H4 (cell line): ENCODE measurements around the gene LRRC34. TPM values are rescaled to one million over a fixed set of nuclear protein-coding genes. Genes with fewer than 3 reads are reported as not detected.

Source experiments
- DNase-seq: peaks from one replicate; pipeline ENCODE4 v3.0.0-alpha.2; 2015; ENCODE audit warnings: low spot score
- total RNA-seq: library from RNA; depleted of rRNA; stranded (reverse); fragments of >200 nt; shearing (Covaris generic); gene quantifications from 2 replicates; pipeline ENCODE4 v1.2.3, GENCODE V29; 2014; rRNA removed

LRRC34 gene, protein sequence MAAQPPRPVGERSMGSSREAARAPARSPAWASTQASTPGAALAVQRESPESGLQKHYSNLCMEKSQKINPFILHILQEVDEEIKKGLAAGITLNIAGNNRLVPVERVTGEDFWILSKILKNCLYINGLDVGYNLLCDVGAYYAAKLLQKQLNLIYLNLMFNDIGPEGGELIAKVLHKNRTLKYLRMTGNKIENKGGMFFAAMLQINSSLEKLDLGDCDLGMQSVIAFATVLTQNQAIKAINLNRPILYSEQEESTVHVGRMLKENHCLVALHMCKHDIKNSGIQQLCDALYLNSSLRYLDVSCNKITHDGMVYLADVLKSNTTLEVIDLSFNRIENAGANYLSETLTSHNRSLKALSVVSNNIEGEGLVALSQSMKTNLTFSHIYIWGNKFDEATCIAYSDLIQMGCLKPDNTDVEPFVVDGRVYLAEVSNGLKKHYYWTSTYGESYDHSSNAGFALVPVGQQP
- total RNA-seq = 0.35 and 0.43 TPM in 2 replicates

DNA sequence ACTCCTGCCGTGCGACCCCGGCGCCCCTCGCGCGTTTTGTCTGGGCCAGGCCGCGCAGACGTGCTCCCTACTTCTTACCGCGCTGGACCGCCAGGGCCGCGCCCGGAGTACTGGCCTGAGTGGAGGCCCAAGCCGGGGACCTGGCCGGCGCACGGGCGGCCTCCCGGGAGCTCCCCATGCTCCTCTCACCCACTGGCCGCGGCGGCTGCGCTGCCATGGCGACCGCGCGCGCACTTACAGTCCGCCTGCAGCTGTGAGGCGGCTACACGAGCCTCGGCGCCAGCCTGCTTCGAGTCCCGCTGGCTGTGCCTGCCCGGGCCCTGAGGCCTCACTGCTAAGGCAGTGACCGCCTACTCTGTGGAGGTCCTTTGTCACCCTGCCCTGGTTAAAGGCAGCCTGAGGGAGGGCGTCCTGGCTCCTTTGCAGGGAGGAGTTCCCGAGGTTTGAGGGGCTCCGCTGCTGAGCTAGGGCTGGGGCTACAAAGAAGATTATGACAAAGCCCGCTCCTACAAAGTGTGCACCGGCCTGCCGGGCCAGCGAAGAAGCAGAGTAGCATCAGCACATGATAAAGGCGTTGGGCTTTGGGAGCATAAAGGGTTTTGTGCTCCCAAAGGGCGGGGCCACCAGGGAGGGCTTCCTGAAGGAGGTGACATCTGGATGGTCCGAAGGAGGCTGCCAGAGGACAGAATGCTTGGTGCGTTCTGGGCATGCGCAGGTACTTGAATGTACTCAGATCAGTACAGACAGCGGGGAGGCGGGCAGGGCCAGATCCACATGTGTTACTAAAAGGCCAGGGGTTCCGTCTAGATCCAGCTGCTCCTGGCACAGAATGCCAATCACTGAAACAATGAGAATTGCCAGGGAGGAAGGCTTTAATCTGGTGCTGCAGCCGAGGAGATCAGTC is at the start of gene LRRC34, which contains the start of gene LRRIQ4:
TSS of gene LRRC34 (minus strand) at position 573 of the 904 bp plus-strand sequence. CDS start at position 217, 356 bp downstream.
TSS of gene LRRIQ4 (plus strand) at position 539 of the 904 bp plus-strand sequence. CDS start 9,052 bp downstream, outside the sequence.
- DNase-seq = no peak

DNA sequence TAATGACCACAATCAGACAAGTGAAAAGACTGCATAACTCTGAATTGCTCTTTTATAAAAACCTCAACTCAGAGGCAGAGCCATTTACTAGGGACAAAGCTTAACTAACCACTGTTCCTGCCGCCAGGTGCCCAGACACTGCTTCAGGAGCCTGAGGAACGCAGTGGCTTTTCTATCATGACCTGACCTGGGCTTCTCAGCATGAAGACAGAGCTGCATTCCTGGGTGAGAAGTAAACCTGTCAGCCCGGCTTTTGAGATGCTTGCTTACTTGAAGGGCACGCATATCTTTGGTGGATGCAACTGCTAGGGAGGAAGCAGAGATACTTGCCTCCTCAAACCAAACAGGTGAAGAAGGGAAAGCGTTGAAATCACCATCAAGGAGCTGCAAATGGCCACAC is 49.2 kb upstream of the LRRC34 start:
- no peak for DNase-seq

DNA sequence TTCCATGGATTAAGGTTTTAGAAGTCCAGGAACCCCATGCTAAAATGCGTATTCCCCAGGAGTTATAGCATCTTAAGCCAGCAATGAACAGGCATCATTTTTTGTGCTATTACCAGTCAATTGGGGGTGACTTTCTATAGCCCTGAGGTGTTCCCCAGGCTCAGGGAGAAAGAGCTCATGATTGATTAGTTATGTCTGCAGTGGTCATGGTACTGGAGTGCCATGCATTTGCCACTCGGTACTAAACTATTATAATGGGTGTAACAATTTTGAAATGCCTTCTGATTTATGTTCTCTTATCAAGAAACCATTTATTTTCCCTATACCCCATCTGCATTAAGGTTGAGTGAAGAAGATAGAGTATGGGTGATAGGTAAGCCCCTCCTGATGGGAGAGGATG is 45.1 kb upstream of the LRRC34 start:
- DNase-seq = no peak

DNA sequence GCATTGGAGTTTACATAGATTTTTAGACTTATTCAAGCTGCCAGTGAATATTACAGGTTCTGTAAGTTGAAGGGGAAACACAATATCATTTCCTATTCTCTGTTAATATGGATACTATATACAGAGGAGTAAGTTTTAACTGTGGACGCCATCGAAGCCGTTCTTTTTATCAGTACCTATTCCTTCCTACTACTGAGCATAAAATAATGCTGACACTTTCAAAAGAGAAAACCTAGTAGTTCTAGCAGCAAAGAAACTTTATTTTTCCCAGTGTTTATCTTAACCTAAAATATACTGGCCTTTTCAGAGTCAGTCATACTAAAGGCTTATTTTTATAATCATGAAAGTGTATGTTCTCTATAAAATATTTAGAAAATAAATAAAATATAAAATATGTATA is 42.8 kb upstream of the LRRC34 start:
- DNase-seq = no peak

DNA sequence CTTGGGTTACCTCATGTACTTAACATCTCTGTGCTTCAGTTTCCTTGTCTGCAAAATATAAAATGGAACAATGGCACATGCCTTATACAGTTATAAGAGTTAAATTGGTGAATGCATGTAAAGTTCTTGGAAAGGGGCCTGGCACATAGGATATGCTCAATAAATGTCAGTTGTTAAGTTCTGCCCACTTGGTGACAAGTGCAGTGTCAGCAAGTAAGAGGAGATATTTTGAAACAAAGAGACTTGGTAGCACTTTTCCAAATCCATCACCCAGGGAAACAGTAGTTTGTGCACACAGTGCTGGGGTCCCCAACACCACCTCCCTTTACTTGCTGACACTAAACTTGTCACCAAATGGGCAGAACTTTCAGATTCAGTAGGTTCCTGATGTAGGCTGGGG is 37.9 kb upstream of the LRRC34 start:
- no peak for DNase-seq

DNA sequence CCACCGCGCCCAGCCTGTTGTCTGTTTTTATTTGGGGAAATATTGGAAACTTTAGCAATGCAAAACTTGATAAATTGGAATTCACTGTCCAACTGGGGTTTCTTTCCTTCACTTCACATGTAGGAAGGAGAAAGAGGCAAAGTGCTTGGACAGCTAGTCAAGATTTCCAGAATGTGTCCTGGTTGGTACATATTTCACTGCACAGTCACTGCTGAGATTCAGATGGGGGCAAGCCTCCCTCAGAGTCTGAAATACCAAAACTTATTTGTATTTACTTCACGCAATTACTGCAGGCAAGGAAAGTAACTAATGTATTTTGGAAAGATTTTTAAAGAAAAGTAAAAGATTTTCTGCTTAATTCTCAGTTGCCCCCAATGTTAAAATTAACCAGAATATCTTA is 36.0 kb upstream of the LRRC34 start:
- no peak for DNase-seq

DNA sequence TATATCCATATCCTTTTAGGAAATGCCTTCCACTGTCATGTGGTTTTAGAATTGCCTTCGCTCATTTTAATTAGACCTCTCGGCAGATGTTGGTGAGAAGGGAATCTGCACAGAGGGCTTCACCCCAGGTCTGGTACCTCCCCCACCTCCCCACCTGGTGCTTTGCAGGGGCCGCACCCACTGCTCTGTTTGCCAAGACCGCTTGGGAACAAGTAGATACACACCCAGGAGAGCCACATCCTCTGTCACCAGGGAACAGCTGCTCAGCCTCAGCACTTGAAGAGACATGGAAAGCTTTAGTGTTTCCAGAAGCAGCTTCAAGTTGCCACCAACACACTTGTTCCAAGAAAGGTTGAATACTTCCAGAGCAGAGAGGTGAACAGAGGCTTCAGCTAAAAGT is 35.2 kb upstream of the LRRC34 start:
- DNase-seq = no peak

DNA sequence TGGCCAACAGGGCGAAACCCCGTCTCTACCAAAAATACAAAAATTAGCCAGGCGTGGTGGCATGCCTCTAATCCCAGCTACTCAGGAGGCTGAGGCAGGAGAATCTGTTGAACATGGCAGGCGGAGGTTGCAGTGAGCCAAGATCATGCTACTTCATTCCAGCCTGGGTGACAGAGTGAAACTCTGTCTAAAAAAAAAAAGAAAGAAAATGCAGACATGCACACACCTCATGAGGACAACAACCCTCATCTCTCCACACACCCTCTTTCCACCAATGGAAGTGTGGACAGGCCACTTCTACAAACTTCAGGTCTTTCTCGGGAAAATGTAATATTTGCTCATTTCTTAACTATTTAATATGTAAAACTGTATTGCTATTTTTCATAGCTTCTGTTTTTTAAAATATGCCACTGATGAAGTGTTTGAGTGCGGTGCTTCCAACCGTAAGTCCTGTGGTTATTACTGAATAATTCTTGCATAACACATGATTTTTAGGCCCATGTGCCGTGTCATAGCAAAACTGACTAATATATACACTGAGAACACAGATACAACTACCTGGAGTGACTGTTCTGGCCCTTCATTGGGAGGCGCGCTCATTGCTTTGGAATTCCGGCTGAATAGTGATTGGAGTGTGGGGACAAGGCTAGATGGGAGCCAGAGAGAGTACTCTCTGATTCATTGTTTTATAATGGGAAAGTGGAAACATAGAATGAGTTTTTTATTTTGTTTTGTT is 33.9 kb upstream of the LRRC34 start:
- DNase-seq = peak; percentile 42

DNA sequence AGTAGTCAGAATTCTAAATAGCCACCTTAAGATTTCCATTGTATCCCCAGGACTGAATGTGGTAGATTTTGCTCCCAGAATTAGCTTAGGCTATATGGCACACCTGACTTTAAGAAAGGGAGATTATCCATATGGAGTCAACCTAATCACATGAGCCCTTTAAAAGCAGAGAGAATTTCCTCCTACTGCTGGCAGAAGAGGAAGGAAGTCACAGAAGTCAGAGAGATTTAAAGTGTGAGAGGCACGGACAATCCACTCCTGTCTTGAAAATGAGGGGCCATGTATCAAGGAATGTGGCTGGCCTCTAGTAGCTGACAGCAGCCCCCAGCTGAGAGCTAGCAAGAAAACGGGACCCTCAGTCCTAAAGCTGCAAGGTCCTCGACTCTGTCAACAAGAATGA is 30.3 kb upstream of the LRRC34 start:
- DNase-seq = no peak

DNA sequence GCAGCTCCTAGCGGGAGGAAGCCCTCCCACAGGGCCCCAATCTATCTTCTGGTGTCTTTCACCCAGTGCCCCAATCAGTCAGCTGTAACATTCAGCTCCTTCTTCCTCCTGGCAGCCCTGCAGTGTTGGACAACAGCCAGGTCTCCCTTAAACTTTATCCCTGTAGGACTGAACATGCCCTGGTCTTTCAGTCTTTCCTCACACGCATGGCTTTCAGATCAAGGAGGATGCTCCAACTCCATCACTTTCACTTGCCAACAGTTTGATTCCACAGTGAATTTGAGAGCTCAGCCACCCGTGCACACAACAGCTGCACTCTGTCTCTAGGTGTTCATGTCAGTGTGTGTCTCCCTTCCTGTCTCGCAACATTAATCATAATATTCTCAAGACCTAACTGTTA is 28.5 kb upstream of the LRRC34 start:
- DNase-seq = no peak

DNA sequence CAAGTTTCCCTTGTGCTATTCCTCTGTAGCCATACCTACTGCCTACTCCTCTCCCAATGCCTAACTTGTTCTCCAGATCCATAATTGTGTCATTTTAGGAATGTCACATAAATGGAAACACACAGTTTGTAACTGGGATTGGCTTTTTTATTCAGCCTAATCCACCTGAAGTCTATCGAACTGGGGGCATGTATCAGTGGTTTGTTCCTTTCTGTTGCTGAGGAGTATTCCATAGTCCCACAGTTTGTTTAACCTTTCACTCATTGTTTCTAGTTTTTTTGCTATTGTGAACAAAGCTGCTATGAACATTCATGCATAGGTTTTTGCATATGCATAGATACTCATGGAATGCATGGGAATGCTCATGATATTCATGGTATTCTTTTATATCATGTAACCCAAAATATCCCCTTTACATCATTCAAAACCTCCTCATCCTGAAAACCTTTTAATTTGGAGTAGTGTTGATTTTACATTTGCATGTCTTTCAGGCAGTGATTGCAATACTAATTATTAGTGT is 25.9 kb upstream of the LRRC34 start:
- no peak for DNase-seq

DNA sequence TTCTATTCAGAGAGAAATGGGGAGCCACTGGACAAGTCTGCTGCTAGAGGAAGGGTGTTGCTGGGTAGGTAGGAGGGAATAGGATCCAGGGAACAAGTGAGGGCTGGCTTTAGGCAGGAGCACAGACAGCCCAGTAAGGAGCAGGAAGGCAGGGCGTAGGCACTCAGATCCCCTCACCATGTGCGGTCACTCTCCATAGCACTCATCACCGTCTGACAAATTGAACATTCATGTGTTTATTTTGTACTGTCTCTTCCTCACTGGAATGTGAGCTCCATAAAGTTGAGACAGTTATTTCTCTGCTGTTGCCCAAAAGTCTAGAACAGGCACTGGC is 24.2 kb upstream of the LRRC34 start:
- no peak for DNase-seq

DNA sequence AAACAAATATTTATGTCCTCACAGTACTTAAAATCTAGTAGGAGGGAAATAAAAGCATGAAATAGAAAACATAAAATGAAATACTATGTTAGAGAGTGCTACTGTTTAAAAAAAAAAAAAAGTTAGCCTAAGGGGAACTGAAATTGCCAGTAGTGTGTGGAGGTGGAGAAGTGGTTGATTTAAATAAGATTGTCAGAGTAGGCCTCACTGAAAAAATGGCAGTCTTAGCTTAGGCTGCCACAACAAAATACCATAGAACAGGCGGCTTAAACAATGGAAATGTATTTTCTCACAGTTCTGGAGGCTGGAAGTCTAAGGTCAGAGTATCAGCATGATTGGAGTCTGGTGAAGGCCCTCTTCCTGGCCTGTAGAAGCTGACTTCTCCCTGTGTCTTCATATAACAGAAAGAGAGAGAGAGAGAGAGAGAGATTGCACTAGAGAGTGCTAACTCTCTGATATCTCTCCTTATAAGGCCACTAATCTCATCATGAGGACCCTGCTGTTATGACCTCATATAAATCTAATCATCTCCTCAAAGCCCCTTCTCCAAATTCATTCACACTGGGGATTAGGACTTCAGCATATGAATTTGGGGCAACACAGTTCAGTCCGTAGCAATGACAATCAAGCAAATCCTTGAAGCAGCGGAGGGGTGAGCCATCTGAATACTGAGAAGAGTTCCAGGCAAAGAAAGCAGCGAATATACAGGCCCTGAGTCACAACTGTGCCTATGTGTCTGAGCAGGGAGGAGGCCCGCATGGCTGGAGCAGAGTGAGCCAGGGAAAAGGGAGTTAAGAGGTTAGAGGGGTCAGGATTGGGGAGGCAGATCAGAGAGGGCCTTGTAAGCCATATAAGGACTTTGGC is 23.6 kb upstream of the LRRC34 start:
- DNase-seq = no peak

DNA sequence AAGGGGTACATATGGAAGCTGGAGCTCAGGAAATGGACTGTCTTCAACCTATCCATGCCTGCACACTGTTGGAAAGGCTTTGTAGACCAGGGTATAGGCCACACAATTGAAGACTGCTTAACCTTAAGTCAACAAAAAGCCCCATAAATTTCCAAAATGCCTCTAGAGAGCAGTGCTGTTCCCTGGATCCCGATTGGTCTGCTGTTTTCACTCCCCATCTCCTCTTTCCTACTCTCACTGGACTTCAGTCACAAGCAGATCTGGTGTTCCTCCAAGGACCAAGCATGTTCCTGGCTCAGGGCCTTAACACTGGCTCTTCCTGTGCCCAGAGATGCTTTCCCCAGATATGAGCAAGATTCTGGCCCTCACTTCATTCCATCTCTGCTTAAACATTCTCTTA is 22.8 kb upstream of the LRRC34 start:
- no peak for DNase-seq

DNA sequence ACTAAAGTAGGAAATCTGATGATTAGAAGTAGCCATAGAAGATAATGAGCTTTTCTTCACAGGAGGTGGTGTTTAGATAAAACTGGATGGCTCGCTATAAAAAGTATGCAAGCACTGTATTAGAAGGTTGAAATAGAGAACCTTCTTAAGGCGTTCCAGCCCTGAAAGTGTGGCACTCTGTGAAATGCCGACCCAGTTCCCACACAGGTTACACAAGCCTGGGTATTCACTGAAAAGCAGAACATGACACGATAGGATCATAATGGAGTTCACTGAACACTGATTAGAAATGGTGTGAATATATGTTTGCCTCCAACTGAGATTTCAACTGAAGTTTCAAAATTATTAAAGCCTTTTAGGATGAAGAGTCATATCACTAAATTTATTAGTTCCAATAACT is 15.0 kb upstream of the LRRC34 start:
- no peak for DNase-seq

DNA sequence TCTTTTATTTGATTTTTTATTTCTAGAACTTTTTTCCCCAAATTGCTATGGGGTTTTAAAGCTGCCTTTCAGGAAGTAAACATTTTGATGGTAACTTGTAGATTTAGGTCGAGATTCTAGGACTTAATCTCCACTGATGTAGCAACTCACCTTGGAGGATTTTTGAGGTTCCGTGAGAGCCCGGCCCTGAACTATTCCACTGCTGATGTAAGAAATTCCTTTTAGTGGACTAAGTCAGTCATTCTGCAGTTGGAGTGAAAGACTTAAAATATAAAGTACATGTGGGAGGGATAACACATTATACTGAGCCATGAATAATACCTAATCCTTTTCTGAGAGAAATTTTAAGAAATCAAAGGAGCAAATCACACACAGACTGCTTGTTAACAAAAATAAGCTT is 12.6 kb upstream of the LRRC34 start:
- DNase-seq = no peak

DNA sequence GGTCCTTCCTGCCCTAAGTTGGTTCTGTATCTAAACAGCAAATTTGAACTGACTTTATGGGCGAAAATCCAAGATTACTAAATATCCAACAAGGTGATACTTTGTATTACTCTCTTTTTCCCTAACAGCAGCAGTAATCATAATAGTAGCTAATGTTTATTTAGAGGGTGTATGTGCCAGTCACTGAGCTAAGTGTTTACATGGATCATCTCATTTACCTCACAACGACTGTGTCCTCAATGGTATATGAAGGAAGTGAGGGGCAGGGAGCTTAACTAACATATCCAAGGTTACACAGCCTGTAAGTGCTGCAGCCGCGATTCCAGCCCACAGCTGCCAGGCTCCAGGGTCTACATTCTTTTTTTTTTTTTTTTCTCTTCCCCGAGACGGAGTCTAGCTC is 10.3 kb upstream of the LRRC34 start:
- no peak for DNase-seq

DNA sequence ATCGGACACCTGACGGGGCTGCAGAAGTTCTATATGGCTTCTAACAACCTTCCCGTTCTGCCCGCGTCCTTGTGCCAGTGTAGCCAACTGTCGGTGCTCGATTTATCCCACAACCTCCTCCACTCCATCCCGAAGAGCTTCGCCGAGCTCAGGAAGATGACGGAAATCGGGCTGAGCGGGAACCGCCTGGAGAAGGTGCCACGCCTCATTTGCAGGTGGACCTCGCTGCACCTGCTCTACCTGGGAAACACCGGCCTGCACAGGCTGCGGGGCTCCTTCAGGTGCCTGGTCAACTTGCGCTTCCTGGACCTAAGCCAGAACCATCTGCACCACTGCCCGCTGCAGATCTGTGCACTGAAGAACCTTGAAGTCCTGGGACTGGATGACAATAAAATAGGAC is 9.8 kb upstream of the LRRC34 start:
- DNase-seq = no peak

DNA sequence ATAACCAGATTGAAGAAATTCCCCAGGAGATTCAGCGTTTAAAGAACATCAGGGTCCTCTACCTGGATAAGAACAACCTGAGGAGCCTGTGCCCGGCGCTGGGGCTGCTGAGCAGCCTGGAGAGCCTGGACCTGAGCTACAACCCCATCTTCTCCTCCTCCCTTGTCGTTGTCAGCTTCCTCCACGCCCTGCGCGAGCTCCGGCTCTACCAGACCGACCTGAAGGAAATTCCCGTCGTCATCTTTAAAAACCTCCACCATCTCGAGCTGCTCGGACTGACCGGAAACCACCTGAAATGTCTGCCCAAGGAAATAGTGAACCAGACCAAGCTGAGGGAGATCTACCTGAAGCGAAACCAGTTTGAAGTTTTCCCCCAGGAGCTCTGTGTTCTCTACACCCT is 9.4 kb upstream of the LRRC34 start:
- DNase-seq = no peak

DNA sequence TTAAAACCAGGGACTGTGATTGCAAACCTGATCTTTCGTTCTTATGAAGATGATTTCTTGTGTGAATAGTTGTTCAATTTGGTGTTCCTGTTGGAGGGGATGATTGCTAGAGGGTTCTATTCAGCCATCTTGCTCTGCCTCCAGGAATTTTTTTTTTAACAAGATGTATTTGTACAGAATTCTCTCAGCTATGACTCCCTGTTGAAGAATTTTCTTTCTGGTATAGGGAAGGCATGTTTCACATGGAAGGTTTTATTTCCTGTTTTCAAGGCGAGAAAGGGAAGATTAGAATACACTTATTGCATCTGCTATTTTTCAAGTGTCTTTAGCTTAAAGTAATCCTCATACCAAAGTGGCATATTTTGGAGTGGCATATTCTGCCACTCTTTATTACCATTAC is 5.6 kb upstream of the LRRC34 start:
- no peak for DNase-seq

DNA sequence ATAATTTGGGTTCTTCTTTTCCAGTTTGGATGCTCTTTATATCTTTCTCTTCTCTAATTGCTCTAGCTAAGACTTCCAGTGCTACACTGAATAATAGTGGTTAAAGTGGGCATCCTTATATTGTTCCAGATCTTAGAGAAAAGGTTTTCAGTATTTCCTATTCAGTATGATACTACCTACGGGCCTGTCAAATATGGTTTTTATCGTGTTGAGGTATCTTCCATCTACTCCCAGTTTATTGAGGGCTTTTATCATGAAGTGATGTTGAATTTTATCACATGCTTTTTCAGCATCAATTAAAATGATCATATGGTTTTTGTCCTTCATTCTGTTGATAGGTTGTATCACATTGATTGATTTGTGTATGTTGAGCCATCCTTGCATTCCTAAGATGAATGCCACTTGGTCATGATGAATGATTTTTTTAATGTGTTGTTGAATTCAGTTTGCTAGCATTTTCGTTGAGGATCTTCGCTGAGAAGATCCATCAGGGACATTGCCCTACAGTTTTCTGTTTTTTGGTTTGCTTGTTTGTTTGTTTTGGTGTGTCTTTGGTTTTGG is 3.0 kb upstream of the LRRC34 start:
- DNase-seq = no peak
